HG02678 (cell line): ENCODE data around the gene SPDYE3.
"Not testable (repeated sequence)": the region's sequence is repeated elsewhere in the genome, so short reads cannot be mapped to it uniquely, and the experiment has no call there.

Source experiments
- ATAC-seq: cut with Tn5 transposase; IDR thresholded peaks from one replicate; pipeline ENCODE4 v1.9.1; 2021; ENCODE audit warnings: mild to moderate bottlenecking, moderate library complexity; ENCODE audit not compliant: unreplicated experiment

SPDYE3 gene

GRCh38 chr7:100348805-100349204 lies 41.3 kb downstream of the SPDYE3 start:
- ATAC-seq = no peak

- ATAC-seq = no peak
Measured at GRCh38 chr7:100349757-100350156, 42.3 kb downstream of the SPDYE3 start.

- ATAC-seq = no peak
Measured at GRCh38 chr7:100351657-100352058, 44.2 kb downstream of the SPDYE3 start.

GRCh38 chr7:100352230-100352781 lies 44.8 kb downstream of the SPDYE3 start:
- not testable (repeated sequence) for ATAC-seq

GRCh38 chr7:100352984-100353684 lies 45.6 kb downstream of the SPDYE3 start:
- ATAC-seq = no peak

- ATAC-seq = no peak
Measured at GRCh38 chr7:100353685-100354330, 46.3 kb downstream of the SPDYE3 start.

GRCh38 chr7:100356416-100357068 lies 49.0 kb downstream of the SPDYE3 start:
- ATAC-seq = no peak

GRCh38 chr7:100357131-100357561 lies 49.6 kb downstream of the SPDYE3 start:
- ATAC-seq = no peak

- no peak for ATAC-seq
Measured at GRCh38 chr7:100358027-100358856, 50.7 kb downstream of the SPDYE3 start, which contains the start of gene PILRB. PILRB (plus strand) TSS chr7:100358117; CDS start chr7:100358303, 186 bp downstream.

- ATAC-seq = no peak
Measured at GRCh38 chr7:100358857-100359212, 51.3 kb downstream of the SPDYE3 start.

- no peak for ATAC-seq
Measured at GRCh38 chr7:100360135-100360854, 52.8 kb downstream of the SPDYE3 start.

- no peak for ATAC-seq
Measured at GRCh38 chr7:100363098-100363497, 55.6 kb downstream of the SPDYE3 start.

- ATAC-seq = not testable (repeated sequence)
Measured at GRCh38 chr7:100363797-100364196, 56.3 kb downstream of the SPDYE3 start.

GRCh38 chr7:100364480-100364879 lies 57.0 kb downstream of the SPDYE3 start:
- ATAC-seq = no peak

- not testable (repeated sequence) for ATAC-seq
Measured at GRCh38 chr7:100365998-100366367, 58.5 kb downstream of the SPDYE3 start.

GRCh38 chr7:100366411-100367250 lies 59.1 kb downstream of the SPDYE3 start:
- ATAC-seq = no peak

GRCh38 chr7:100367251-100367620 lies 59.7 kb downstream of the SPDYE3 start:
- no peak for ATAC-seq

GRCh38 chr7:100367676-100368613 lies 60.4 kb downstream of the SPDYE3 start:
- no peak for ATAC-seq
